Caco-2 (cell line): Measurements from ENCODE around the gene FHOD3. TPM values are rescaled to one million over a fixed set of nuclear protein-coding genes. Genes with fewer than 3 reads are reported as not detected.

Experiments
- BruUV-seq: library from RNA; stranded (reverse); fragments of 400-500 nt; replicated peaks from 2 replicates; lab custom pipeline; 2021; lab: Mats Ljungman, UMichigan
- CTCF ChIA-PET: fragments of 300-600 bp; sonication (Branson Sonifier 250); formaldehyde crosslinking; loops from one replicate; lab custom pipeline; 2022; ENCODE audit warnings: antibody characterized with exemption; lab: Charles Lee
- POLR2A ChIA-PET: fragments of 300-600 bp; sonication (Branson Sonifier 250); formaldehyde crosslinking; loops from one replicate; lab custom pipeline; 2022; ENCODE audit warnings: antibody characterized with exemption; lab: Charles Lee
- DNase-seq, 2 experiments: peaks; one replicate each; pipeline versions ENCODE4 v3.0.0 to v3.0.0-alpha.2; 2020 to 2022
- H3K27me3 ChIP-seq: replicated peaks from 2 replicates; pipeline ENCODE4 v1.6.0; 2011; ENCODE audit warnings: low read length; ENCODE audit not compliant: control insufficient read depth, insufficient read depth
- H3K36me3 ChIP-seq: 2 replicates; pipeline ENCODE4 v1.5.1; 2011; ENCODE audit warnings: low read length; ENCODE audit not compliant: control insufficient read depth, insufficient read depth
- H3K4me1 ChIP-seq: fragments of 250-450 bp; sonication (Bioruptor Pico); 2 replicates; pipeline ENCODE4 v1.5.1; 2020; ENCODE audit warnings: mild to moderate bottlenecking
- H3K4me3 ChIP-seq: 2 replicates; pipeline ENCODE4 v1.5.1; 2011; ENCODE audit warnings: low read depth, mild to moderate bottlenecking, control low read depth, low read length
- H3K9me3 ChIP-seq: fragments of 250-450 bp; sonication (Bioruptor Pico); 2 replicates; pipeline ENCODE4 v1.5.1; 2020; ENCODE audit warnings: mild to moderate bottlenecking, moderate library complexity
- H3K27ac Mint-ChIP-seq: one replicate; pipeline ENCODE4 v1.8.0; 2022; ENCODE audit warnings: mixed read lengths; ENCODE audit not compliant: unreplicated experiment
- H3K27me3 Mint-ChIP-seq: one replicate; pipeline ENCODE4 v1.8.0; 2022; ENCODE audit warnings: mixed read lengths; ENCODE audit not compliant: insufficient read depth, unreplicated experiment
- H3K36me3 Mint-ChIP-seq: one replicate; pipeline ENCODE4 v1.8.0; 2022; ENCODE audit warnings: mild to moderate bottlenecking, mixed read lengths; ENCODE audit not compliant: insufficient read depth, unreplicated experiment
- H3K4me1 Mint-ChIP-seq: one replicate; pipeline ENCODE4 v1.8.0; 2022; ENCODE audit warnings: low read depth, mixed read lengths; ENCODE audit not compliant: unreplicated experiment
- H3K4me3 Mint-ChIP-seq: one replicate; pipeline ENCODE4 v1.8.0; 2022; ENCODE audit warnings: mild to moderate bottlenecking, moderate library complexity, mixed read lengths; ENCODE audit not compliant: unreplicated experiment
- H3K9me3 Mint-ChIP-seq: one replicate; pipeline ENCODE4 v1.8.0; 2022; ENCODE audit warnings: mixed read lengths; ENCODE audit not compliant: unreplicated experiment
- CTCF ChIP-seq, 2 experiments: fragments of 200-600 bp in 1 of 2; IDR thresholded peaks; 1 replicate in 1 of 2; 2 replicates in 1 of 2; pipeline versions ENCODE4 v1.5.1 to v1.8.0; 2011 to 2022; ENCODE audit warnings: antibody characterized with exemption in 1 of 2, control low read depth in 1 of 2, inconsistent platforms in 1 of 2, low read depth in 1 of 2, low read length in 1 of 2, mild to moderate bottlenecking in 1 of 2, moderate library complexity in 1 of 2; ENCODE audit not compliant: insufficient read depth in 1 of 2, severe bottlenecking in 1 of 2, unreplicated experiment in 1 of 2
- intact Hi-C: fragments of 100-400 bp; cut with micrococcal nuclease; formaldehyde crosslinking; loops from one replicate; pipeline ENCODE4 v1.10.0; 2022; ENCODE audit not compliant: unreplicated experiment
- total RNA-seq: library from RNA; stranded (reverse); gene quantifications from 2 replicates; pipeline ENCODE4 v1.2.3, GENCODE V29; 2022

The FHOD3 gene
- total RNA-seq, 1 experiment from 2014 or later: not detected

- H3K36me3 Mint-ChIP-seq: no peaks in the 10 kb centered on the region
- no peaks in the 10 kb centered on the region for H3K9me3 Mint-ChIP-seq
- no peak overlapping the region for H3K27ac Mint-ChIP-seq
- no peak overlapping the region for H3K4me3 Mint-ChIP-seq
- no peaks in the 10 kb centered on the region for H3K9me3 ChIP-seq
- BruUV-seq: no TSS peak
- intact Hi-C loops: no loop called here
- POLR2A ChIA-PET: no interaction called here
- no peaks in the 10 kb centered on the region for H3K4me1 ChIP-seq
- H3K36me3 ChIP-seq: no peaks in the 10 kb centered on the region
- H3K4me3 ChIP-seq: no peak overlapping the region
- H3K4me1 Mint-ChIP-seq: no peaks in the 10 kb centered on the region
- TF ChIP-seq CTCF (IDR thresholded peaks at IDR 0.05; ENCODE audit: insufficient read depth in 1 of 2, low read depth in 1 of 2, low read length in 1 of 2, severe bottlenecking in 1 of 2, unreplicated experiment in 1 of 2): no peak
- no peaks in the 10 kb centered on the region for H3K27me3 Mint-ChIP-seq
- H3K27me3 ChIP-seq: no peaks in the 10 kb centered on the region
- CTCF ChIA-PET: no interaction called here
- DNase-seq: no peak
Observed at GRCh38 chr18:36392164-36392978, 94.9 kb downstream of the FHOD3 start.

GRCh38 chr18:36392979-36393287 lies 95.4 kb downstream of the FHOD3 start:
- DNase-seq: no peak
- Histone ChIP-seq H3K4me3 (no peak overlapping the region), H3K36me3 (no peaks in the 10 kb centered on the region), H3K27me3 (no peaks in the 10 kb centered on the region), H3K9me3 (no peaks in the 10 kb centered on the region), H3K4me1 (no peaks in the 10 kb centered on the region)
- intact Hi-C loops: no loop called here
- no peak overlapping the region for H3K4me3 Mint-ChIP-seq
- H3K27ac Mint-ChIP-seq: no peak overlapping the region
- POLR2A ChIA-PET: no interaction called here
- no TSS peak for BruUV-seq
- H3K9me3 Mint-ChIP-seq: no peaks in the 10 kb centered on the region
- H3K27me3 Mint-ChIP-seq: no peaks in the 10 kb centered on the region
- CTCF ChIA-PET: no interaction called here
- H3K36me3 Mint-ChIP-seq: no peaks in the 10 kb centered on the region
- H3K4me1 Mint-ChIP-seq: no peaks in the 10 kb centered on the region
- TF ChIP-seq CTCF (IDR thresholded peaks at IDR 0.05; ENCODE audit: insufficient read depth in 1 of 2, low read depth in 1 of 2, low read length in 1 of 2, severe bottlenecking in 1 of 2, unreplicated experiment in 1 of 2): no peak

GRCh38 chr18:36394486-36394885 lies 97.0 kb downstream of the FHOD3 start:
- H3K4me1 Mint-ChIP-seq: no peaks in the 10 kb centered on the region
- no peak overlapping the region for H3K4me3 ChIP-seq
- BruUV-seq: no TSS peak

More at GRCh38 chr18:36394486-36394885, 97.0 kb downstream of the FHOD3 start:
- no peak for TF ChIP-seq CTCF (IDR thresholded peaks at IDR 0.05; ENCODE audit: insufficient read depth in 1 of 2, low read depth in 1 of 2, low read length in 1 of 2, severe bottlenecking in 1 of 2, unreplicated experiment in 1 of 2)
- Mint-ChIP-seq H3K9me3 (no peaks in the 10 kb centered on the region), H3K27me3 (no peaks in the 10 kb centered on the region), H3K36me3 (no peaks in the 10 kb centered on the region), H3K4me3 (no peak overlapping the region), H3K27ac (no peak overlapping the region)
- no peaks in the 10 kb centered on the region for H3K4me1 ChIP-seq
- ChIA-PET CTCF (no interaction called here), POLR2A (no interaction called here)
- no peaks in the 10 kb centered on the region for H3K36me3 ChIP-seq
- no peak for DNase-seq
- intact Hi-C loops: no loop called here
- no peaks in the 10 kb centered on the region for H3K9me3 ChIP-seq
- no peaks in the 10 kb centered on the region for H3K27me3 ChIP-seq
